ENCODE measurements around the gene NAT8L. TPM values are rescaled to one million over a fixed set of nuclear protein-coding genes. Genes with fewer than 3 reads are reported as not detected.

Gene NAT8L
- total RNA-seq, 1 experiment from 2014 or later, result 1.7 TPM

DNA sequence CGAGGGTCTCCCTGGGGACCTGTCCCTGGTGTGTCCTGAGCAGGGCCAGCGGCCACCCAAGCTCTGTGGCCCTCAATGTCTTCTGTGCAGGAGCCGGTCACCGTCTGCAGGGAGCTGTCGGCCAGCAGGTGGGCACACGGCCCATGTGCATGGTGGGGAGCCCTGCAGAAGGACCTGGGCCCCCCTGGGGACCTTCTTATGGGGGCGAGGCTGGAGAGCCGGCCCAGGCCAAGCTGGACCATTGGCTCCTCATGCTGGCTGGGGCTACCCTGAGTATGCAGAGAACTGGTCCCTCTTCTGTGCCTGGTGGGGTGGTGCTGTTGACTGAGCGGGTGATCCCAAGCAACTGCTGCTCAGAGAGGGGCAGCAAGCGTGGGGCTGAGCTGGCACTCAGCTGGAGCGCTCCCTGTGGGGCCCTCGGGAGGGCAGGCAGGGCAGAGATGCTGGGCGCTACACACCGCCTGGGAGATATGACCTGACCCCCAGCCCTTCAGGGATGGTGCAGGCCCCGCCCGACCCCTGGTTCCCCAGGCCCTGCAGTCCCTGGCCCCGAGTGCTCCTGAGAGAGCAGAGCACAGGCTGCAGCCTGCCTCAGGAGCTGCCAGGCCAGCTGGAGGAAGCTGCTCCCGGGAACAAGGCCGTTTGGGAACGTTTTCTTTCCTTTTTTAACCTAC lies 14.8 kb downstream of the NAT8L start:
- Histone ChIP-seq H3K9me3 (replicated peaks) (no peaks in the 10 kb centered on the region), H3K27ac (no peak overlapping the region), H3K27me3 (no peaks in the 10 kb centered on the region; the same call in 1 of the 2 replicates), H3K36me3 (no peaks in the 10 kb centered on the region), H3K4me3 (no peak overlapping the region), H3K4me1 (no peaks in the 10 kb centered on the region)
- no peak for DNase-seq

DNA sequence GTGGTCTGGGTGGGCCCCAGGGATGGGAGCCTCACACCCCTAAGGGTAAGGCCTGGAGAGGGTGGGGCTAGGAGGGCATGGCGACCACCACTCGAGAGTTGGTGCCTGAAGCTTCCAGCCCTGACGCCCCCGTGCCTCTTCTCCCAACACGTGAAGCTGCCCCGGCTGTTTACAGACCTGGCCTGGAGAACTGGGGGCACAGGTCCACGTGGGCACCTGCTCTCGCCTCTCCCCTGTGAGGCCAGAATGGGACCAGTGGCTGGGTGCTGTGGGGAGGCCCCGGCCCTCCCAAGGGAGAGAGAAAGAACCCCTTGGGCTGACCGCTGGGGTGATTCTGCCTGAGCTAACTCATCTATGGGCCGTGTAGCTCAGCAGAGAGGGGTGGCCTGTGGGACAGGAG lies 15.5 kb downstream of the NAT8L start:
- H3K27ac ChIP-seq, result no peak overlapping the region
- no peaks in the 10 kb centered on the region for H3K4me1 ChIP-seq
- H3K36me3 ChIP-seq, result no peaks in the 10 kb centered on the region
- no peak for DNase-seq
- H3K4me3 ChIP-seq, result no peak overlapping the region
- H3K9me3 ChIP-seq (replicated peaks), result no peaks in the 10 kb centered on the region
- H3K27me3 ChIP-seq, result no peaks in the 10 kb centered on the region; the same call in 1 of the 2 replicates

DNA sequence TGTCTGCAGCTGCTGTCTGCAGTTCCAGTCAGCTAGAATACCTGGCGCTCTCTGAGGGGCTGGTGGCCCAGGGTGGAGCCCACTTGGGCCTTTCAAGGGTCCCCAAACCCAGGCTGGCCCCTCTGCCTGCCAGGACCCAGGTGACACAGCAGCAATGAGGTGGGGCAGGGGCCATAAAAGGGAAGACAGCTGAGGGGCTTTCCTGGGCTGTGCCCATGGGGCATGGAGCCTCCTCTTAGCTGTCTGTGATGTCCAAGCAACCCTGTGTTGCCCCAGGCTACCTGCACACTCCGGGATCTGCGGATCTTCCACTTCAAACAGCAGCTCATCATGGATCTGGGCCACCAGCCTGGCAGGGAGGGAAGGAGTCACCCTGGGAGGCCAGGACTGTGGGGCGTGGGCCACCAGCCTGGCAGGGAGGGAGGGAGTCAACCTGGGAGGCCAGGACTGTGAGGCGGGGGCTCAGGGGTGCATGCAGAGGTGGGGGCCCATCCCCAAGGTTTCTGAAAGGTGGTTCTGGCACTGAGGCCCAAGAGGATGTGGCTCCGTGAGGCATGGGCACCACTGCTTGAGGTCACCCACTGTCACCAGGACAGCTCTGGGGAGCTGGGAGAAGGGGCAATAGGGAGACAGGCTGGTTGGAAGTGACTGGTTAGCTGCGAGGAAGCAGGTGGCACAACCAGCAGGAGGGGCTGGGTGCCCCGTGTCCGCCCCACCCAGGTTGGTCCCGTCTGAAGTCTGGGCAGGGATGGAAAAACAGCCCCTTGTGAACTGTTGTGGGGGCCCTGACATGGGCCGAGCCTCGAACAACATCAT lies 16.3 kb downstream of the NAT8L start:
- Histone ChIP-seq H3K27me3 (no peaks in the 10 kb centered on the region; the same call in 1 of the 2 replicates), H3K4me3 (no peak overlapping the region), H3K9me3 (replicated peaks) (no peaks in the 10 kb centered on the region), H3K27ac (no peak overlapping the region), H3K4me1 (no peaks in the 10 kb centered on the region), H3K36me3 (no peaks in the 10 kb centered on the region)
- no peak for DNase-seq

DNA sequence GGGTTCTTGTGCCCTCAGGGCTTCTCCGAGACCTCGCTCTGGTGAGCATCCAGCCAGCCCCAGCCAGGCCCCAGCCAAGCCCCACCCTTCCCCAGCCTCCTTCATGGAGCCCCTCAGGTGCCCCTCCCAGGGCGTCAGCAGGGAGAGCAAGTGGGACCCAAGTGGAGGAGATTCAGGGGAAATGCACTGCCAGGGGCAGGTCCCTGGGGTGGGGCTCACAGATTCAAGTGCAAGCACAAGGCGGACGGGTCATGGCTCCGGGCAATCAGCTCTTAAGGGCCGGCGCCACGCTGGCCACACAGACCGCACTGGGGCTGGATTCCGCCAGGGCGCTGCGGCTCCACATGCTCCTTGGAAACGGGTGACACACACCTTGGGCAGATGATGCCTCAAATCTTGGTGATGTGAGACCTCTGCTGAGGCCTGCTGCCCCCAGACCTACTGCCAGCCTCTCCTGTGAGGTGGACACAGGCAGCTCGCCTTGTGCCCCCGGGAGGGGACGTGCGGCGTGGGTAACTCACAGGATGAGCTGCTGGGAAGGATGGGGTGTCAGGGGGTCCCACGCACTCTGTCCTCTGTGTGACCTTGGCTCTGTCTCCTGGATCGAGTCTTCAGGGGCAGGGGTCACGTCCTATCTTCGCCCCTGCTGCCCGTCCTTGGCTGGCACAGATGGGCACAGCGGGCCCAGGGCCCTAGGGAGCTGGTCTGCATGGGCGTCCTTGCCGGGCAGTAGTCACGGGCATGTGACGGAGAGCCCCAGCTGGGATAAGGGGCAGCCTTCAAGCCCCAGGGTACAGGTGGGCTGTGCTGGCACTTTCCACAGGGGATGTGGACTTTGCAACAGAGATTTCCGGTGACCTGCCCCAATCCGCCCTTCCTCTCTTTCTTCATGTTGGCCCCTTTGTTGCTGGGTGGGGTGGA lies 17.1 kb downstream of the NAT8L start:
- H3K27ac ChIP-seq, result no peak overlapping the region
- H3K9me3 ChIP-seq (replicated peaks), result no peaks in the 10 kb centered on the region
- no peaks in the 10 kb centered on the region; the same call in 1 of the 2 replicates for H3K27me3 ChIP-seq
- H3K4me1 ChIP-seq, result no peaks in the 10 kb centered on the region
- no peak for DNase-seq
- H3K36me3 ChIP-seq, result no peaks in the 10 kb centered on the region
- no peak overlapping the region for H3K4me3 ChIP-seq

DNA sequence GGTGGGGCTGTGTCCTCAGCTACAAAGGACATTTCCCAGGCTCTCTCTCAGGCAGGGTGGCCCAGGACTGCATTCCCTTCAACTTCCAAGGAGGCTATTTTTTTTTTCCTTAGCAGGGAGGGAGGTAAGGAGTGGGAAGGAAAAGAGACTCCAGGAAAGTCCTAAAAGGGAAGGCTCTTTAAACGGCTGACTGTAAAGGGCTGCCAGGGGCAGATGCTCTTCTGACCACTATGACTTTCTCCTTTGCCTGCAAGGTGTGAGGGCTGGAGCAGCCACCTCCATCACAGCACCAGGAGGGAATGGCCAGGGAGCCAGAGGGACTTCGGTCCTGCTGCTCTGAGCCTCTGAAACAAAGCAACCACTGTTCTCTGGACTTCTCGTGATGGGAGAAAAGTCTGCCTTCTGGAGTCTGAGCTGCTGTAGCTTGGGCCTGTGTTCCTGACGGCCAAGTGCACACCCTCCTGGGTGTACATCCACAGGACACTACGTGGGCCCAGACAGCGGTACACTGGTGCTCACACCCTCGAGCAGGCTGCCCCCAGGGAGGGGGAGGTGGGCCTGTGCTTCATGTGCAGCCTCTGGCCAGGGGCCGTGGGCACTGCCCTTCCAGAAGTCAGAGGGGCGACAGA lies 17.9 kb downstream of the NAT8L start:
- Histone ChIP-seq H3K4me3 (no peak overlapping the region), H3K27me3 (no peaks in the 10 kb centered on the region; the same call in 1 of the 2 replicates), H3K36me3 (no peaks in the 10 kb centered on the region), H3K27ac (no peak overlapping the region), H3K4me1 (no peaks in the 10 kb centered on the region), H3K9me3 (replicated peaks) (no peaks in the 10 kb centered on the region)
- no peak for DNase-seq

DNA sequence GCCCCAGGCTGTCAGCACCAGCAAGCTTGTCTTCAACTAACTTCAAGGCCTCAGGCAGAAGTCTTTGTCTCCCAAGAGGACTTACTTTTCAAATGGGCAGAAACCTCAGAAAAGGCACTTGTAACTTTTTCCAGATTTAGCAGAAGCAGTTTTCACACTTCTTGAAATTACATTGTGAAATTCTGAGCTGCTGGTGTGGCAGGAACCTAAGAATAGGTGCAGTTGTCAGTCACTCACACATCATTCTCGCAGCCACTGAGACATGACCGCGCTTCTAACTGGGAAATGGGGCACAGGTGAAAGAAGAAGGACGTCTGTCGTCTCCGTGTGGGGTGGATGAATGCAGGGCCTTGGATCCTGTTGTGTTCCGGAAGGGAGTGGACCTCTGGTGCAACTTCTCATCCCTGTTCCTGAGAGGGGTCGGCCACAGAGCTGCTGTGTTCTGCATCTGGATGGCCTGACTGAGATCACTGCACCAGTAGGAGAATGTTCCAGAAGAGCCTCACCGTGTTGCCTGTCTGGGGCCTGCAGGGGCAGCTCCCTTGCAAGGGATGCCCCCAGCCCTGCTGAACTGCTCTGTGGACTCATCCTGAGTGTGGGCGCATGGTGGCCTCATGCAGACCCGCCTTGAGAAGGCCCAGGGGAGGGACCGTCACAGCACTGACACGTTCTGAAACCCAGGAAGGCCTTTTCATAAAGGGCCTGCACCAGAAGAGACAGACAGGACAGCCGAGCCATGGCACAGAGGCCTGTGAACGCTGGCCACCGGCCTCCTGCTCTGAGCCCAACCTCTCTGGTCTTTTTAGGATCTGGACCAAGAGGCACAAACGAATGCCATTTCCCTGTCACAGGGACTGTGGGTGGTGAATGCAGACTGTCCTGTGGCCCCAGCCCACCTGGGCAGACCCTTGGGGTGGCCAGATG lies 18.7 kb downstream of the NAT8L start:
- no peaks in the 10 kb centered on the region for H3K36me3 ChIP-seq
- no peaks in the 10 kb centered on the region; the same call in 1 of the 2 replicates for H3K27me3 ChIP-seq
- no peak overlapping the region for H3K4me3 ChIP-seq
- no peaks in the 10 kb centered on the region for H3K9me3 ChIP-seq (replicated peaks)
- no peak for DNase-seq
- no peak overlapping the region for H3K27ac ChIP-seq
- no peaks in the 10 kb centered on the region for H3K4me1 ChIP-seq

DNA sequence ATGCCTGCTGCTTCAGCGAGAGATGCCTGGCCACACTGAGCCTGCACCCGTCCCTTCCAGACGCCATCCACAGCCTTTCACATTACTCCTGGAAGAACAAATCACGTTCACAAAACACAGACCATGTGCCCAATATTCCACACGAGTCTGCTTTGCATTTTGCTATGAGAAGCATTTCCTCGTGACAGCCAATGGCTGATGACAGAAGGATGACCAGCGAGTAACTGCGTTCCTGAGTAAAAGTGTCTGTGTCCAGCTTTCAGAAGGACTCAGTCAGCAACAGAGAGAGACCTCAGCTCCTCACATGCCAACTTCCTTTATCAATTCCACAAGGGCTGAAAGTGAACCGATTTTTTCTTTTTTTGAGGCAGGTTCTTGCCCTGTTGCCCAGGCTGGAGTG lies 19.5 kb downstream of the NAT8L start:
- Histone ChIP-seq H3K4me1 (no peaks in the 10 kb centered on the region), H3K27ac (no peak overlapping the region), H3K27me3 (no peaks in the 10 kb centered on the region; the same call in 1 of the 2 replicates), H3K4me3 (no peak overlapping the region), H3K36me3 (no peaks in the 10 kb centered on the region), H3K9me3 (replicated peaks) (no peaks in the 10 kb centered on the region)
- DNase-seq, result no peak

DNA sequence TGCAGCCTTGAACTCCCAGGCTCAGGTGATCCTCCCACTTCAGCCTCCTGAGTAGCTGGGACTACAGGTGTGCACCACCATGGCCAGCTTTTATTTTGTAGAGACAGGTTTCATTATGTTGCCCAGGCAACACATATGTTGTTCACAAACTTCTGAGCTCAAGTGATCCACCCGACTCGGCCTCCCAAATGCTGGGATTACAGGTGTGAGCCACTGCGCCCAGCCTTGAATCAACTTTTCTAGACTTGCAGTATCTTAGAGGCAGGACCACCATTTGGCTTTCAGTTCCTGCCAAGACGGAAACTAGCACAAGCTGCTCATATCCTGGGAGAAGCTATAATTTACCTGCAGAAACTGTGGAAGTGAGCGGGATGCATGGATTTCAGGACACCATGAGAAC lies 19.9 kb downstream of the NAT8L start:
- no peaks in the 10 kb centered on the region for H3K4me1 ChIP-seq
- no peaks in the 10 kb centered on the region for H3K9me3 ChIP-seq (replicated peaks)
- H3K27me3 ChIP-seq, result no peaks in the 10 kb centered on the region; the same call in 1 of the 2 replicates
- H3K36me3 ChIP-seq, result no peaks in the 10 kb centered on the region
- no peak for DNase-seq
- no peak overlapping the region for H3K4me3 ChIP-seq
- H3K27ac ChIP-seq, result no peak overlapping the region

DNA sequence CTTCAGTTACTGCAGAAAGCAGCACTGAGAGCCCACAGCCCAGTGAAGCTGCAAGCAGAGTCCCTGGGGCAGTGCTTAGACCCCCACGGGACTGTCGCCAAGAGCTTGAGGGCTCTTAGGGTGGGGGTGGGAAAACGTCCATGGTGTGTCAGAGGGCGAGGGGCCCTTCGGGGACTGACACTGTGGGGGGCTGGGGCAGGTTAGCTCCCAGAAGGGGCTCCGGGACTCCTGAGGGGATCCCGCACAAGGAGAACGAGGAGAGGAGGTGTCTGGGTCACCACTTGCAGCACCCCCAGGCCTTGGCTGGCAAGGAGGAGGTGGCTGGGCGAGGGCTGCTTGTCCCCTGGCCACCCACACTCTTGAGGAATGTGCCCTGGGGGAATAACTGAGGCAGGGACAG lies 20.8 kb downstream of the NAT8L start:
- no peak overlapping the region for H3K4me3 ChIP-seq
- no peak overlapping the region for H3K27ac ChIP-seq
- no peaks in the 10 kb centered on the region for H3K36me3 ChIP-seq
- peaks cover 5% of the 10 kb centered on the region; the same call in 1 of the 2 replicates for H3K27me3 ChIP-seq
- no peaks in the 10 kb centered on the region for H3K9me3 ChIP-seq (replicated peaks)
- H3K4me1 ChIP-seq, result no peaks in the 10 kb centered on the region
- DNase-seq, result no peak

DNA sequence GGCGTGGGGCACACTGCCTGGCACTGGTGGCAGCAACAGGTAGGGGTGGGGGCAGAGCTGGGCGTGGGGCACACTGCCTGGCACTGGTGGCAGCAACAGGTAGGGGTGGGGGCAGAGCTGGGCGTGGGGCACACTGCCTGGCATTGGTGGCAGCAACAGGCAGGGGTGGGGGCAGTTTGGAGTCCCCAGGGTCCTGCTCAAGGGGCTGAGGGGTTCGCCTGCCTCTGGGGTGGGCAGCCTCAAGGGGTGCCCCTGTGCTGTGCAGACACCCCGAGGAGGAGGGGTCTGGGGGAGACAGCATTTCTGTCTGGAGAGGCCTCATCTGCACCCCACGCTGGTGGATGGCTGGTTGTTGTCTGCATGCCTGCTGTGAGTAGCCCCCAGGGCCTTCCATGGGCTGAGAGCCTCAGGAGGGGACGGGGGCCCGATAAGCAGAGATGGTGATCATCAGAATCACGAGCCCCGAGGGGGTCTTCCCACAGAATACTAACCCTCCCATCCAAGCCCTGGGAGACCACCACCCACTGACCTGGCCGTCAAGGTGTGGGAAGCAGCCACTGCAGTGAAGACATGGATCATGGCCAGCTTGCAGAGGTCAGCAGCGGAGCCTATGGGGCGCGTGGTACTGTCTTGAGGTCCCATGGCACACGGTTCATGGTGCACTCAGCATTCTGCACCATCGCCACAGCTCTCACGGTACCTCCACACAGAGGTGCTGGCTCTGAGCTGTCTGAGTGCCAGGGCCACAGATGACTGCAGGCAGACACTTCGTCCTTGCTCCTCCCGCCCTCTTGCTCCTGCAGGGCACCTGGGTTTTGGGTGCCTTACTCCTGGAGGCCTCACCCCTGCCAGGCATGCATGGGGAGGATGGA lies 21.5 kb downstream of the NAT8L start:
- Histone ChIP-seq H3K4me1 (no peaks in the 10 kb centered on the region), H3K36me3 (no peaks in the 10 kb centered on the region)
- no peak for DNase-seq

DNA sequence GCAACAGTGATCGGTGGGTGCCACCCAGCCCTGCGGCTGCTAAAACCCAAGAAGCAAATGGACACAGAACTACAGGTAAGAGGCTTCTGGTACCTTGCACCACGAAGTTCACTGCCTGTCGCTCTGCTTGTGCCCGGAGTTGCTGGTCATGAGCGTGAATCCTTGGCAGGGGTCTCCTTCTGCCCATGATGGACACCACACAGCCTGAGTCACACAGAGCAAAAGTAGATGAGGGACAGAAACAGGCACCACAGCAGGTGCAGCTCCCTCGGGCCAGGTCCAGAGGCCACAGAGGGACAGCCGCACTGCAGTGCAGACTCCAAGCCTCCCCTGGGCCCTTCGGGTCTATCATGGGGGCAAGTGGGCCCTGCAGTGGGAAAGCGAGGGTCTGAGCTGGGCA lies 22.4 kb downstream of the NAT8L start:
- DNase-seq, result no peak
- Histone ChIP-seq H3K9me3 (replicated peaks) (no peaks in the 10 kb centered on the region), H3K4me1 (no peaks in the 10 kb centered on the region), H3K4me3 (no peak overlapping the region), H3K27me3 (peaks cover 5% of the 10 kb centered on the region), H3K36me3 (no peaks in the 10 kb centered on the region), H3K27ac (no peak overlapping the region)

More for the DNA sequence above, 21.5 kb downstream of the NAT8L start:
- Histone ChIP-seq H3K4me3 (no peak overlapping the region), H3K9me3 (replicated peaks) (no peaks in the 10 kb centered on the region), H3K27ac (no peak overlapping the region), H3K27me3 (peaks cover 5% of the 10 kb centered on the region; the same call in 1 of the 2 replicates)

DNA sequence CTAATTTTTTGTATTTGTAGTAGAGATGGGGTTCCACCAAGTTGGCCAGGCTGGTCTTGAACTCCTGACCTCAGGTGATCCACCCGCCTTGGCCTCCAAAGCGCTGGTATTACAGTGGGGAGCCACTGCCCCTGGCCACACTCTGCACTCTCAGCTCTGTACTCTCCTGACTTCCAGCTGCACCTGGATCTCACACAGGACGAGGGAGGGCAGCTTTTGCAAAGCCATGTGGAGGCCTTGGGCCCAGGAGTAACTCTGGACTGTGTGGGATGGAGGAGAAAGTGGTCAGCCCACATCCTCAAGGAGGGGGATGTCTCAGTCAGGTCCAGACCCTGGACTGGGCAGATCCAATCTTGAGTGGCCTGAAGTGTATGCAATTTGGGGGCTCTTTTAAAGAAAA lies 23.0 kb downstream of the NAT8L start:
- Histone ChIP-seq H3K4me3 (no peak overlapping the region), H3K9me3 (replicated peaks) (0 out of 2 replicates have a peak, but pooled peaks cover under 1% of the 10 kb centered on the region), H3K27me3 (peaks cover 5% of the 10 kb centered on the region), H3K4me1 (no peaks in the 10 kb centered on the region), H3K36me3 (no peaks in the 10 kb centered on the region), H3K27ac (no peak overlapping the region)
- no peak for DNase-seq

DNA sequence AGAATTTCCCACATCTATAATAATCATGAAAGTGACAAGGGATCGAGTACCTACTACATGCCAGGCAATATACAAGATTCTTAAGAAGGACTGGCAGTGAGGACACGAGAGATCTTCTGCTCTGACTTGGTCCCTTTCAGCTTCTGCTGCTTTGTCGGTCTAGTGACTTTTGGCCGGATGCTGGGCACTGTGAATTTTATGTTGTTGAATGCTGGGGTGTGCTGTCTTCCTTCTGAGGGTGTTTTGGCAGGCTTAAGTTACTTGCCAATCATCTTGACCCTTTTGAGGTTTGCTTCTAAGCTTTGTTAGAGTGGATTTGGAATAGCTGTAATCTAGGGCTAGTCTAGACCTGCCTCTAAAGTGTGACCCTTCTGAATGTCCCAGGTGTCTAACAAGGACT lies 23.5 kb downstream of the NAT8L start:
- H3K4me3 ChIP-seq, result no peak overlapping the region
- no peaks in the 10 kb centered on the region for H3K36me3 ChIP-seq
- DNase-seq, result no peak
- H3K9me3 ChIP-seq (replicated peaks), result 0 out of 2 replicates have a peak, but pooled peaks cover 4% of the 10 kb centered on the region
- H3K27me3 ChIP-seq, result peaks cover 5% of the 10 kb centered on the region
- no peaks in the 10 kb centered on the region for H3K4me1 ChIP-seq
- no peak overlapping the region for H3K27ac ChIP-seq

Data from SJCRH30 (cell line).